Heart left ventricle (tissue), 16 donors: ENCODE measurements around the gene RAB3C. TPM values are rescaled to one million over a fixed set of nuclear protein-coding genes. Genes with fewer than 3 reads are reported as not detected.

Source experiments
- ATAC-seq, 4 donors: fragments of 200-7000 bp; cut with Tn5 transposase; one replicate each; pipeline ENCODE4 v1.9.1; 2020 to 2022; ENCODE audit warnings: moderate library complexity in 4 of 4, mild to moderate bottlenecking in 3 of 4, moderate number of reproducible peaks in 1 of 4
- DNase-seq, 5 donors: peaks; one replicate each; pipeline ENCODE4 v3.0.0-alpha.2; 2020
- H3K27ac ChIP-seq, 12 donors: fragments of 200-600 bp; sonication (generic) in 4 of 12; one replicate each; pipeline versions ENCODE4 v1.5.0 to v1.8.0; 2016 to 2022; ENCODE audit warnings: mild to moderate bottlenecking in 2 of 12
- H3K27me3 ChIP-seq, 9 donors: fragments of 200-600 bp; sonication (generic) in 2 of 9; one replicate each; pipeline versions ENCODE4 v1.5.1 to v1.8.0; 2016 to 2022; ENCODE audit warnings: mild to moderate bottlenecking in 3 of 9
- H3K36me3 ChIP-seq, 9 donors: fragments of 200-600 bp; sonication (generic) in 2 of 9; one replicate each; pipeline versions ENCODE4 v1.5.0 to v1.8.0; 2018 to 2022; ENCODE audit warnings: mild to moderate bottlenecking in 2 of 9
- H3K4me1 ChIP-seq, 12 donors: fragments of 200-600 bp; sonication (generic) in 4 of 12; one replicate each; pipeline versions ENCODE4 v1.5.0 to v1.8.0; 2016 to 2022; ENCODE audit warnings: mild to moderate bottlenecking in 3 of 12
- H3K4me3 ChIP-seq, 12 donors: fragments of 200-600 bp; sonication (generic) in 4 of 12; one replicate each; pipeline versions ENCODE4 v1.5.0 to v1.8.0; 2017 to 2022; ENCODE audit warnings: mild to moderate bottlenecking in 9 of 12, moderate library complexity in 4 of 12
- H3K9me3 ChIP-seq, 12 donors: fragments of 200-600 bp; sonication (generic) in 4 of 12; one replicate each; pipeline versions ENCODE4 v1.5.0 to v1.8.0; 2016 to 2022; ENCODE audit warnings: mild to moderate bottlenecking in 1 of 12
- CTCF ChIP-seq, 12 donors: fragments of 200-600 bp; sonication (generic) in 4 of 12; IDR thresholded peaks; one replicate each; pipeline versions ENCODE4 v1.5.0 to v1.8.0; 2018 to 2022; ENCODE audit warnings: antibody characterized with exemption in 12 of 12, mild to moderate bottlenecking in 5 of 12
- POLR2A ChIP-seq, 2 donors: fragments of 450-650 bp; IDR thresholded peaks; one replicate each; pipeline ENCODE4 v1.6.1; 2017; ENCODE audit warnings: antibody characterized with exemption in 2 of 2, mild to moderate bottlenecking in 2 of 2, moderate library complexity in 2 of 2
- WGBS, 4 donors: extraction: QIAGEN DNeasy Blood & Tissue Kit in 2 of 4; methylation state at CpG; one replicate each; pipeline versions ENCODE4 v1.1.5 to v1.1.7; 2013 to 2018; 5-methylcytosine and 5-hydroxymethylcytosine counted together
- intact Hi-C, 10 donors: fragments of 100-400 bp; cut with DNase I; formaldehyde crosslinking; loops; one replicate each; pipeline versions ENCODE4 v1.11.1 to v1.14.2; 2022
- polyA plus RNA-seq, 2 donors: library from polyadenylated mRNA; stranded (reverse); fragments of 200-250 nt; gene quantifications; one replicate each; pipeline ENCODE4 v1.2.3, GENCODE V29; 2013
- total RNA-seq, 9 donors: library from RNA; depleted of rRNA in 2 of 9; stranded (reverse); fragments of >200 nt in 2 of 9; fragmentation: NEBNext Ultra II Directional in 3 of 9; extraction: Animal tissue kit (Norgen Biotek cat#: 25700) in 3 of 9; gene quantifications; one replicate each; pipeline versions ENCODE4 v1.1.0 to v1.2.4, GENCODE V29; 2016 to 2023
- donor health status: ischemic (EF 13 %, LVEDD 7.1; RV severe dilation, severe dysfunction).
- donor health status: healthy with polysubstance abuse.
- donor health status: DM: no; HTN: yes; CAD: no.
- donor health status: DM: no; HTN: no; CAD: no.
- donor health status: ischemic (EF 25% LVEDD 6.9; RV normal size, moderate dysfunction).
- donor health status: ischemic (EF 25% LVEDD 5.7; RV mildly dilated, moderate dysfunction).
- donor health status: healthy.
- donor health status: DM: yes; HTN: yes; CAD: no.
- donor health status: ischemic (EF 35%, LVEDD 5.7; RV mildly dilated, moderate dysfunction).
- donor health status: nonischemic (EF 11% LVEDD 7.7; RV severe dilation, severe dysfunction).
- donor health status: DM: yes; HTN: yes; CAD: no.
- donor health status: PGD.
- donor health status: ischemic (EF 29% LVEDD 5.4; RV normal size, mild dysfunction).
- donor health status: nonischemic (EF 23%, LVEDD 6.1; RV moderate dilation, normal function).

Gene RAB3C
- total and polyA plus RNA-seq, 11 donors = 0.04 to 3.8 (median 0.57) TPM; not detected in 2

- Histone ChIP-seq H3K4me3 (no peak overlapping the region), H3K9me3 (no peaks in the 10 kb centered on the region), H3K36me3 (no peaks in the 10 kb centered on the region), H3K27me3 (no peaks in the 10 kb centered on the region), H3K4me1 (no peaks in the 10 kb centered on the region), H3K27ac (no peak overlapping the region)
- DNase-seq (no peak), ATAC-seq (no peak)
- WGBS, 4 donors = 80 to 88% (median 85%) methylated on average over 4 of the region's 4 CpGs
- intact Hi-C loops = no loop called here
- TF ChIP-seq POLR2A (IDR thresholded peaks at IDR 0.05) (no peak), CTCF (IDR thresholded peaks at IDR 0.05) (no peak)
Observed at GRCh38 chr5:58794875-58795274, 212.0 kb downstream of the RAB3C start.

GRCh38 chr5:58795327-58795726 is 212.5 kb downstream of the RAB3C start:
- H3K9me3 ChIP-seq = no peaks in the 10 kb centered on the region
- no peaks in the 10 kb centered on the region for H3K36me3 ChIP-seq
- intact Hi-C loops = no loop called here

GRCh38 chr5:58797021-58797420 is 214.1 kb downstream of the RAB3C start:
- Histone ChIP-seq H3K36me3 (no peaks in the 10 kb centered on the region), H3K4me1 (no peaks in the 10 kb centered on the region), H3K4me3 (no peak overlapping the region), H3K27me3 (no peaks in the 10 kb centered on the region), H3K27ac (no peak overlapping the region), H3K9me3 (no peaks in the 10 kb centered on the region)
- no peak for ATAC-seq
- DNase-seq = no peak
- no peak for TF ChIP-seq CTCF (IDR thresholded peaks at IDR 0.05)
- TF ChIP-seq POLR2A (IDR thresholded peaks at IDR 0.05) = no peak
- intact Hi-C loops = no loop called here

More at GRCh38 chr5:58795327-58795726, 212.5 kb downstream of the RAB3C start:
- no peak for DNase-seq
- Histone ChIP-seq H3K27me3 (no peaks in the 10 kb centered on the region), H3K4me1 (no peaks in the 10 kb centered on the region), H3K27ac (no peak overlapping the region), H3K4me3 (no peak overlapping the region)
- ATAC-seq = no peak
- TF ChIP-seq POLR2A (IDR thresholded peaks at IDR 0.05) = no peak
- no peak for TF ChIP-seq CTCF (IDR thresholded peaks at IDR 0.05)

- H3K4me3 ChIP-seq = no peak overlapping the region
- no peaks in the 10 kb centered on the region for H3K4me1 ChIP-seq
- TF ChIP-seq POLR2A (IDR thresholded peaks at IDR 0.05) (no peak), CTCF (IDR thresholded peaks at IDR 0.05) (no peak)
- ATAC-seq (no peak), DNase-seq (no peak)
- H3K27me3 ChIP-seq = peaks cover 0 to 9% (median 0%) of the 10 kb centered on the region in 9 donors
- H3K27ac ChIP-seq = no peak overlapping the region
- H3K9me3 ChIP-seq = no peaks in the 10 kb centered on the region
- WGBS, 4 donors = 70 to 74% (median 72%) methylated on average over 7 of the region's 7 CpGs
- intact Hi-C loops = no loop called here
- no peaks in the 10 kb centered on the region for H3K36me3 ChIP-seq
Observed at GRCh38 chr5:58800356-58800755, 217.5 kb downstream of the RAB3C start.
